ENCODE measurements around the gene BSG. TPM values are rescaled to one million over a fixed set of nuclear protein-coding genes. Genes with fewer than 3 reads are reported as not detected.
A peak's percentile ranks its signal among the peaks of the same experiment; 100 is the strongest.
"Not testable (repeated sequence)": the region's sequence is repeated elsewhere in the genome, so short reads cannot be mapped to it uniquely, and the experiment has no call there.

BSG gene
- total RNA-seq, 1 experiment from 2014 or later, result 614 TPM

DNA sequence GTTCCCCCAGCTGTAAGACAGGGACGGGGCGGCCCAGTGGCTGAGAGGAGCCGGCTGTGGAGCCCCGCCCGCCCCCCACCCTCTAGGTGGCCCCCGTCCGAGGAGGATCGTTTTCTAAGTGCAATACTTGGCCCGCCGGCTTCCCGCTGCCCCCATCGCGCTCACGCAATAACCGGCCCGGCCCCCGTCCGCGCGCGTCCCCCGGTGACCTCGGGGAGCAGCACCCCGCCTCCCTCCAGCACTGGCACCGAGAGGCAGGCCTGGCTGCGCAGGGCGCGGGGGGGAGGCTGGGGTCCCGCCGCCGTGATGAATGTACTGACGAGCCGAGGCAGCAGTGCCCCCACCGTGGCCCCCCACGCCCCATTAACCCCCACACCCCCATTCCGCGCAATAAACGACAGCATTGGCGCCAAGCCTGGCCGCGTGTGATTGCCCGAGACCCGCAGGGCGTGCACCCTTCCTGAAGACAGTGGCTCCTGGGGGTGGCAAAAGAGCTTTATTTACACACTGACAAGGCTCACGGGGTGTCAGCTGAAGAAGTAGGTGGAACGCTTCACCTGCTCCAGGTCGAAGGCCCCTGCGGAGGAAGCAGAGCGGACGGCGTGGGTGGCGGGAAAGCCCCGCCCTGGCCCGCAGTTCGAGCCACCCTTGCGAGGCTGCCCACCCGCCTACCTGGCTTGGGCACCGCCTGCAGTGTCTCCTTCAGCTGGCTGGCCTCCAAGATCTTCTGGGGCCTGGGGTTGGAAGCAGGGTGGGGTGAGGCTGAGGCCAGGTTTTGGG is 44.5 kb downstream of the BSG start:
- DNase-seq (ENCODE audit: extremely low read depth, low read depth), result no peak

DNA sequence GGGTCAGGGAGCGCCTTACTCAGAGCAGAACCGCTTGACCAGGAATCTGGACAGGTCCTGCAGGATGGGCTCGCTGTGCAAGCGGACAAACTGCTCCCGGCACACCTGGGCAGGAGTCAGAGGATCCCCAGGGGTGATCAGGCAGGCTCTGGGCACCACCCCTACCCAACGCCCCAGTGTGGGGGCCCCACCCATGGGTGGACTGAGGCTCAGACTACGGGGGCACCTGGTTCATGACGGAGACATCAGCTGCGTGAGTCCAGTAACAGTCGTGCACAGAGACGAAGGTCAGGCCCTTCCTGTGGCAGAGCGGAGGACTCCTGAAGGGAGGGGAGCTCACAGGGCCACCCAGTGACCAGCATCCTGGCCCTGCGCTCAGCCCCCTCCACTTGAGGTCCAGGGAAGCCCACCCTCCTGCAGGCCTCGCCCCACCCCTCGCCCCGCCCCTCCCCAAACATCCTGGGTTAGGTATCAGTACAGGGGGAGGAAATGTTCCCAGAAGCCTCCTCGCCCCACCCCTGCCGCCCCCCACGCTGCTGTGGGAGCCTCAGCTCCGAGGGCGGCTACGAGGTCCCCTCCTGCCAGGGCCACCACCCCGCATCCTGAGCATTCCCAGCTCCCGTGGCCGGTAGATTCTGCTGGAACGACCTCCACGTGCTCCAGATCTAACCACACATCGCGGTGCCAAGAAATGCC is 45.3 kb downstream of the BSG start:
- no peak for DNase-seq (ENCODE audit: extremely low read depth, low read depth)

DNA sequence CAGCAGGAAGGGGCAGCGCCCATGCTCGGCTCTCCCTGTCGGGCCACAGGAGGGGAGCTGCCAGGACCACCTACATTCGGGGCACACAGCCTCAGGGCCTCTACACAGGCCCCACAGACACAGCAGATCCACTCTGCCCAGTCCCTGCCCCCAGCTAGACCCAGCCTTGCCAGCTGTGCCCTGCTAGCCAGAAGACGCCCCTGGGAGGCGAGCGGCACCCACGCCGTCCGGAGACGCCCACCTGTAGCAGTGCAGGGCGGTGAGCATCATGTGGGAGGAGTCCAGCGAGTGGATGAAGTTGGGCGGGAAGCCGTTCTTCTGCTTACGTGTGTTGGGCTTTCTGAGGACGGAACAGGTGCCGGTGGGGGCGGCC is 45.8 kb downstream of the BSG start:
- DNase-seq (ENCODE audit: extremely low read depth, low read depth), result no peak

DNA sequence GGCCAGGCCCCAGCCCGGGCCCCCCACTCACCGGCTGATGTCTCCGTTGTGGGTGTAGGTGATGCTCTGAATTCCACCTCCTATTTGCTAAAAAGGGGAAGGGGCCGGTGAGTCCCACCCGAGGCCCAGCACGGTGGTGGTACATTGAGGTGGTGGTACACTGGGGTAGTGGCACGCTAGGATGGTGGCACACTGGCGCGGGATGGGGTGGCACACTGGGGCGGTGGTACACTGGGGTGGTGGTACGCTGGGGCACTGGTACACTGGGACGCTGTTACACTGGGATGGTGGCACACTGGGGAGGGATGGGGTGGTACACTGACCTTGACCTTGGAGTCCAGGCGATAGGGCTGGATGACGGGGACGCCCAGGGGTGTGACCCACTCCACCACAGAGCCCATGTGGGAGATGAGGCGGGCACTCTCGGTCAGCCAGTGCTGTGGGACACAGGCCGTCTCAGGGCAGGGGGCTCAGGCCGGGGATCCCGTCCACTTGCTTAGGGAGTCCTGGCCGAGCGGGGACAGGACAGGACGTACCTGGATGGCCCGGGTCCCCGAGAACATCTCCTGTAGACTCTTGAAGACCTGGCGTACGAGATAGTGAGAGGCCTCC is 46.4 kb downstream of the BSG start:
- no peak for DNase-seq (ENCODE audit: extremely low read depth, low read depth)

DNA sequence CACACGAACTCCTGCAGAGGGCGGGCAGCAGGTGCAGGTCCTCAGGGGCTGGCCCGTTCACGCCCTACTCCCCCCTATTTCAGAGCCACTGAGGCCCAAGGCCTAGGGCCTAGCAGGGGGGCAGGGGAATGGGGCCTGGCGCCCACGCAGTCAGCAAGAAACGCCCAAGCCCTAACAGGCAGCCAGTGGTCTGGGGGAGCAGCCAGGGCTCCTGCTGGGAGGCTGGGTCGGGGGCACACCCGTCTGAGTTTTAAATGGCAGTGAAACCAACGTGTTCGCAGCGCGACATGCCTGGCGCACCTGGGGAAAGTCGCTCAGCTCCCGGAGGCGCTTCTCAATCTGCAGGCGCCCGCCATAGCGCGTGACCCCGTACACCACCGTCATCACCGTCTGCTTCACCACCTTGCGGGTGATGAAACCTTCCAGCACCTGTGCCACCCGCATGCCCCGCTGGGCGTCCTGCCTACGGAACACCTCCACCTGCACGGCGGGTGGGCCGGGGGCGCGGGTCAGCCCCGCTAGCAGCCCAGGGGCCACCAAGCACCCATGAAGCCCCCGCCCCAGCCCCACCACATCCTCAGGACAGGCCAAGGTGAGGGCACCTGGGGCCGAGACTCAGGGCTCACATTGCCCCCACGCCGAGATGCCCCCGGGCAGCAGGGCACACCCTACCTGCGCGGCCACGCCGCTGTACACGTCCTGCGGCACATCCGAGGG is 47.0 kb downstream of the BSG start:
- no peak for DNase-seq (ENCODE audit: extremely low read depth, low read depth)

DNA sequence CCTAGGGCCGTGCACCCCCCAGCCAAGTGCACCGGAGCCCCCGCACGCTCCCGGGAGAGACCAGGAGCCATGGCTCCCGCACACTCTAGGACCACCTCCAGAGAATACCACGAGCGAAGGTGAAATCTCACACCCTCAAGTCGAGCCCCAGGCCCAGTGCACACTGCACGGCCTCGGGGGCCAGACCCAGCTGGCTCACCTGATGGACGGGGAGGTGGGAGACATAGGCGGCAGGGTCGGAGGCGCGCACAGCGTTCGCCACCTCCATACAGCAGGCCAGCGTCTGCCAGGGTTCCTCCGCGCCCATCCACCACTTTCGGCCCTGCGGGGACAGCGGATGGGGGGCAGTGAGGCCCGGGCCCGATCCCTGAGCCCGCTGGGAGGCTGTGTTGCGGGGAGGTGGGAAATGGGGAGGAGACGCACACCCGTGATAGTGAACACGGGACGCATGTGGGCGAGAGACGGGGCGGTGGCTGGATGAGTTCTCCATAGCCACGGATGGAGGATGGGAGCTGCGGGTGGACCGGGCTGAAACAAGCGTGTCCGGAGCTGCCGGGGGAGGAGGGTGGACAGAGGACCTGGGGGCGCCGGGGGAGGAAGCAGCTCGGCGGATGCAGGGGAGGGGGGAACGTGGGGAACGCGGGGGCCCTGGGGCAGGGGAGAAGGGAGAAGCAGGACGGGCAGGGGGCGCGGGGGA is 47.9 kb downstream of the BSG start:
- no peak for DNase-seq (ENCODE audit: extremely low read depth, low read depth)

DNA sequence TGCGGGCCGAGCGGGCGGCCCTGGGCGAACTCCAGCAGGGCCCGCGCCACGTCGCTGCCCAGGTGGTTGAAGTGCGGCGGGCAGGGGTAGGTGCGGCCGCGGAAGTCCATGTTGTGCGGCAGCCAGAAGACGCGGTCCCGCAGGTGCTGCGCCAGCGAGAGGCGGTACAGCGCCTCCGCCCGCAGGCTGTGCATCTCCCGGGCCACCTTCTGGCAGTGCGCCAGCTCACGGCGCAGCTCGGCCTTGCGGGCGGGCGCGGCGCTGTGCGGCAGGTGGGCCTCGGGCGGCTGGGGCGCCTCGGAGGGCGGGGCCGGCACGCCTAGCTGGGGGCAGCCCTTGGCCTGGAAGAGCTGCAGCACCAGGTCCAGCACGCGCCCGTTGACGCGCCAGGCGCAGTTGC is 48.8 kb downstream of the BSG start:
- not testable (repeated sequence) for DNase-seq (ENCODE audit: extremely low read depth, low read depth)

DNA sequence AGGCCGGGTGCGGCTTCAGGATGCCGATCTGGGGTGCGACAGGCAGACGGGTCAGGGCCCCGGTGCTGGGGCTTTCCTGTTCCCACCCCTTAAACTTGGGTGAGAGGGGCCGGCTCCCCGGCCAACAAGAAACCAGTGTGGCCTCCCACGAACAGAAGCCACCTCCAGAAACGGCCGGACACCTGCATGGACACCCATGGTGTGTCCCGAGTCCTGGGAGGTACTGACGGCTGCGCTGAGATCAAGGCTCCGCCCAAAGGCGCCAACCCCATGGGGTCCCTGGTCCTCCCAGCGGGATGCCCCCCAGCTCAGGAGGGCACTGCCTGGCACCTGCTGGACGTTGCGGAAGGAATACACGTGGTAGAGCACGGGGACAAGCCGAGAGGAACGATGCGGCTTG is 49.4 kb downstream of the BSG start:
- no peak for DNase-seq (ENCODE audit: extremely low read depth, low read depth)

DNA sequence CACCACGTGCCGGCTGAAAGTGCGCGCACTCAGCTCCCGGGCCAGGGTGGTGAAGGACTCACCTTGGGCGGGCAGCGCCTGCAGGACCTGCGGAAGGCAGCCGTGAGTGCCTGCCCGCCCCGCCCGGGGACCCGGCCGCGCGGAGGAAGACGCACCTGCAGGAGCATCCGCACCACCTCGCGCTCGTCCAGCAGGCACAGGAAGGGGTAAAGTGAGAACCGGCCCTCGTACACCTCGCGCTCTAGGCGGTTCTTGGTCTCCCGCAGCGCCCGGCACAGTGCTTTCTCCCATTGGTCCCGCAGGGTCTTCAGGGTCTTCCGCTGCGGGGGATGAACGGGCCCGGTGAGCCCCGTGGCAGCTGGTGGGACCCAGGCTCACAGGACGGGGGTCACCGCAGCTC is 50.3 kb downstream of the BSG start:
- DNase-seq (ENCODE audit: extremely low read depth, low read depth), result no peak

DNA sequence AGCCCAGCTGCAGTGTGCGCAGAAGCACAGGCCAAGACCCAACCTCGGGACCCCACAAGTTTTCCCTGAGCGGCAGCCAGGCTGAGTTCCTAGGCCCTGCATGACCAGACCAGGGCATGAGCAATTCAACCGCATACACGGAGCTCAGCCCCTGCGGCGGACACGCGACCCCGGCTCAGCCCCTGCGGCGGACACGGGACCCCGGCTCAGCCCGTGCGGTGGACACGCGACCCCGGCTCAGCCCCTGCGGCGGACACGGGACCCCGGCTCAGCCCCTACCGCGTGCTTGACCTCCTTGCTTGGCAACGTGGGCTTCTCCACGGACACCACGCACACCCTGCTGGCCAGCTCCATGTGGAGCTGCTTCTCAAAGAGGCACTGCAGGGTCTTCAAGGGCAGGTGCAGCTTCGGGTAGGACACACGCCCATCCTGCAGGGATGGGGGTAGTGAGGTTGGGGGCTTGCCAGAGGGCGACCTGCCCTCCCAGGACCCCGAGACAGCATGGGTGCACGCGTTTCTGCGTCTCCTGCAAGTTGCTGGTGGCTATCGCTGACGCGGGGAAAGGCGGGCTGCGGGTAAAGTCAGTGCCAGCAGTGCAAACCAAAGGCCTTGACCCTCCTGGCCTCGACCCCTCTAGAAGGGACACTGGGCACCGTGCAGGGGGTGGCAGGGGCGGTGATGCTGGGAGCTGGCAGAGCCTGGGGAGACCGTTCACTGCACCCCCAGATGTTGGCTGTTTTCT is 51.0 kb downstream of the BSG start:
- DNase-seq (ENCODE audit: extremely low read depth, low read depth), result no peak

DNA sequence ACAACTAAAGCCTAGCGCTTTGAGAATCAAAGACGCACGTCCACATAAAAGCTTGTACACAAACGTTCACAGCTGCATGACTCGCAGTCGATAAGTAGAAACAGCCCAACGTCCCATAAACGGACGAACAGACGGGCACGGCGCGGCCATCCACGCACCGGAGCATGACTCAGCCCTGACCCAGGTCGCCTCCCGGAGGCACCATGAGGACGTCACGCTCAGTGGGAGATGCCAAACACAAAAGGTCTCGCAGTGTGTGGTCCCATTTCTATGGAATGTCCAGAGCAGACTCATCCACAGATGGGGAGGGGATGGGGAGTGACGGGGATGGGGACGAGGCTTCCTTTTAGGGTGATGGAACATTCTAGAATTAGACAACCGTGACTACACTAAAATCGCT is 51.6 kb downstream of the BSG start:
- DNase-seq (ENCODE audit: extremely low read depth, low read depth), result peak; percentile 51

DNA sequence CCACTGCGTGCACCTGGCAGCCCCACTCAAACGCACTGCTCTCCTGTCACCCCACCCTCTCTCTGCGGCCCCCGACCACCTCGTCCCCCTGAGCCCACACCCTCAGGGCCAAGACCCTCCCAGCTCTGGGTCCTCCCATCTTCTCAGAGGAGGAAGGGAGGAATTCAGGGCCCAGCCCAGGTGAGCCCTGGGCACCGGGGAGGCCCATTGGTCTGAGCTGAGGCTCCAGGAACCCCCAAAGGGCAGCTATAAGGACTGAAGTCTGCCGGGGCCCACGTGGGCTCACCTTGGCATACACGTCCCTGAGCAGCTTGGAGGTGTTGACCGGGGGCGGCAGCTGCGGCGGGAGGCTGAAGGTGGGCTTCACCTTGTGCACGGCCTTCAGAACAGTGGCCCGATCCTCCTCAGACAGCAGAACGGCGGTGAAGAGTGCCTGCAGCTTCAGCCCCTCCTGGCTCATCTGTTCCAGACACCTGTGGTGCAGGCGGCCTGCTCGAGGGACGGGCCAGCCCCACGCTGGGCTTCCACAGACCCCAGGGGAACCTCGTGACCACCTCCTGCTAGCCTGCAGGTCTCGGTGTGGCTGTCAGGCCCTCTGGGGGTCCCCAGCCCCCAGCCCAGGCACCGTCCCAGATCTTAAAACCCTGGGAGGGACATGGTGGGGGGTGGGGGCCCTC is 52.2 kb downstream of the BSG start:
- DNase-seq (ENCODE audit: extremely low read depth, low read depth), result no peak

DNA sequence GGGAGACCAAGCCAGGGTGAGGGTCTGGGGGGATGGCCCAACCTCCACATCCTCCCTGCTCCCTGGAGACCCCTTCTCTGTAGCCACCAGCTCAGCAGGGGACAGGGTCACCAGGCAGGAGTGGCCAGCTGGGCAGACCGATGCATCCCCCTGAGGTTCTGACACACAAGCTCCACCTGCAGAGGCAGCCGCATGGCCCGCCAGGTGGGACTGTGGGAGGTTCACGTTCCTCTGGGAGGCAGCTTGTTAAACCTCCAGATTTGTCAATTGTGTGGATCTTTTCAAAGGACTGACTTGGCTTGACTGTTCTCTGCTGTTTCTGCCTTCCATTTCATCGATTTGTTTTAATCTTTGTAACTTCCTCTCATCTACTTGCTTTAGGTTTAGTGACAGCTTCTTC is 52.9 kb downstream of the BSG start:
- DNase-seq (ENCODE audit: extremely low read depth, low read depth), result no peak

DNA sequence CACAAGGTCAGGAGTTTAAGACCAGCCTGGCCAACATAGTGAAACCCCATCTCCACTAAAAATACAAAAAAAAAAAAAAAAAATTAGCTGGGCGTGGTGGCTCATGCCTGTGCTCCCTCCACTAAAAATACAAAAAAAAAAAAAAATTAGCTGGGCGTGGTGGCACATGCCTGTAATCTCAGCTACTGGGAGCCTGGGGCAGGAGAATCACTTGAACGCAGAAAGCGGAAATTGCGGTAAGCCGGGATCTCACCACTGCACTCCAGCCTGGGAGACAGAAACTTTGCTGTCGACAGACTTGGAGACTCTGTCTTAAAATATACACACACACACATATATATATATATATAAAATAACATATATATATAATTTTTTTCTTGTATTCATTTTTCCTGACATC is 54.2 kb downstream of the BSG start:
- DNase-seq (ENCODE audit: extremely low read depth, low read depth), result not testable (repeated sequence)

DNA sequence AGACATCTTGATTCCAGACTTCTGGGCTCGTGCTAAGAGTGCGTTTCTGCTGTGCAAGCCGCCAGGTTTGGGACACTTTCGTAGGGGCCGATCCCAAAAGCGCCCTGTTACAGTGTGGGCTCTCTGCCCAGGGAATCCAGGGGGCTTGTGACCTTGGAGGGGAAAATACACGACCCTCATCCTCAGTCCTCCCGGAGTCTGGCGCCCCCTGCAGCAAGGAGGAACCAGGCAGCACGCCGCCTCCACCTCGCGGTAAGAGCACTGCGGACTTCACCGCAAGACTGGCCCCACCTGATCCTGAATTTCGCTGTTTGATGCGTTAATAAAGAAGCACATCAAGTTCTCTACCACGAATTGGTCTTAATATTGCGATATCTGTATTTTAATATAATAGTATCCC is 55.8 kb downstream of the BSG start:
- DNase-seq (ENCODE audit: extremely low read depth, low read depth), result no peak

DNA sequence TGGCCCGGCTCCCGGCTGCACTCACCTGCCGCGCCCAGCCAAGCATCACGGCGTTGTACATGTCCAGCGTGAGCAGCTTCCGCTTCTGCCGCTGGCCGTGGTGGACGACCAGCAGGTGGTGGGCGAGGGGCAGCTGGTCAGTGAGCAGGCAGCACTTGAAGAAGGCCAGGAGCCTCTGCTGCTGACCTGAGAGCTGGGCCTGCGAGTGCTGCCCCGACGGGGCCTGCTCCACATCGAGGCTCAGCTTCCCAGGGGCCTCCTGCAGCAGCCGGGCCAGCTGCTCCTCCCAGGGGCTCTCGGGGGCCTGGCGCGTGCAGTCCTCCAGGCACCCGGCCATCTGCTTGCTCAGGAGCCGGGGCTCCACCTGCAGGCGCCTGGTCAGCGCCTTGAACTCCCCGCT is 57.1 kb downstream of the BSG start:
- not testable (repeated sequence) for DNase-seq (ENCODE audit: extremely low read depth, low read depth)

DNA sequence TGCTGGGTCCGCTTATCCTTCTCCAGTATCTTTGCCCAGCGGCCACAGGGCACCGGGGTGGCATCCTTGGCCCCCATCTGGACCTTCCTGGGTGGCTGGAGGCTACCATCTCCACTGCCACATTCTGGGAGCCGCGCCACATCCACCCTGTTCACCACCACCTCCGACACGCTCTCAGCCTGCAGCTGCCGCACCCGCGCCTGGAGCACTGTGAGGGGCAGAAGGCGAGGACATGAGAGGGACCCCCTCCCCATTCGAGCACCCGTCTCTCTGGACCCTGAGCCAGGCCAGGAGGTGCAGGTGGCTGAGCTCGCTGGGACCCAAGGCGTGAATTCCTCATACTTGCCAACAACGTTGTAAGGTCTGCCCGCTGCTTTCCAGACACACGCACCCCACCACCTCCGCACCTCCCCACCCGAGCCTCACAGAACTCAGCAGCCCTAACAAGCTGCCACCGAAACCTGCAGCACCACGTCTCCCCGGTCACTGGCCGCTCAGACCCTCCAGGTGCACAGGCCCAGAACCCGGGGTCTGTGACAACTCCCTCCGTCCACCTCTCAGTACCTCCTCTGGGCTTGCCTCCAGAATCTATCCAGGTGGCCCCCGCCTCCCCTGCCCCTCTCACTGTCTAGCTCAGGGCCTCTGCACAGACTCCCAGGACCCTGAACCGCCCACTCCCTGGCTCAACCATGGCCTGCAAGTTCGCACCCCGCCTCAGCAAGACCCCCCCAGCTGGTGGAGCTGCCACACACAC is 57.7 kb downstream of the BSG start:
- no peak for DNase-seq (ENCODE audit: extremely low read depth, low read depth)

DNA sequence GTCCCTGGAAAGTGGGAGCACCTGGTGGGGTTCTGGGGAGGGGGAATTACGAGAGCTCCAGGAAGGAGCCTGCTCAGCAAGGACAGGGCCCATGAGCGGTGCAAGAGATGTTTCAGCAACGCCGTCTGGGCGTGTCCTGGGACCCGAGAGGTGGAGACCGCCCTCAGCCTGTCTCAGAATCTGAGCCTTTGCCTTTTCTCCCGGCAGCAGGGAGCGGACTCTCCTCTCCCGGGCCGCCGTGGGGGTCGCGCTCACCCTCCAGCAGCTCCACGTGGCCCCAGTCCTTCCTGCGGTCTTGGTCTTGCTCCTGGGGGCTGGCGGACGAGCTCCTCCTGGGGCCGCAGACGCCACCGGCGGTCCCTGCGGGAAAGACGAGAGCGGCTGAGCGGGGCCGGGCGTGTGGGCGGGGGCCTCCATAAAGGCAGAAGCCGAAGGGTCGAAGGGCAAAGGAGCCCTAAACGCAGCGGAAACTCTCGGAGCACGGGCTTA is 60.2 kb downstream of the BSG start:
- peak; percentile 28 for DNase-seq (ENCODE audit: extremely low read depth, low read depth)
